Endothelial cell of umbilical vein (primary cell): ENCODE measurements around the gene PPP1R3G. TPM values are rescaled to one million over a fixed set of nuclear protein-coding genes. Genes with fewer than 3 reads are reported as not detected.

Source experiments
- BruUV-seq: library from RNA; stranded (reverse); fragments of 400-500 nt; replicated peaks from 2 replicates; lab custom pipeline; 2021; lab: Mats Ljungman, UMichigan
- CTCF ChIA-PET: fragments of 300-600, 350-600 bp; sonication (Branson Sonifier 250); formaldehyde crosslinking; loops from one replicate; lab custom pipeline; 2021; ENCODE audit warnings: antibody characterized with exemption, inconsistent platforms; lab: Charles Lee
- POLR2A ChIA-PET: fragments of 300-600, 350-600 bp; sonication (Branson Sonifier 250); formaldehyde crosslinking; loops from one replicate; lab custom pipeline; 2021; ENCODE audit warnings: antibody characterized with exemption, inconsistent platforms; lab: Charles Lee
- DNase-seq: peaks from one replicate; pipeline ENCODE4 v3.0.0-alpha.2; 2011; ENCODE audit warnings: low read depth, low spot score
- FAIRE-seq: peaks from 2 replicates; lab custom pipeline; 2011; peaks lifted over from hg19 to GRCh38; lab: Jason Lieb, UNC
- H2AFZ ChIP-seq: 2 replicates; pipeline ENCODE4 v1.6.0; 2012; ENCODE audit warnings: low read depth, low read length, control low read depth, inconsistent platforms
- H3K27ac ChIP-seq: 2 replicates; pipeline ENCODE4 v1.5.1; 2011; ENCODE audit warnings: low read depth, mild to moderate bottlenecking, control low read depth, low read length, moderate library complexity; ENCODE audit not compliant: insufficient read depth
- H3K27me3 ChIP-seq, 2 experiments: 2 replicates each; pipeline versions ENCODE4 v1.6.0 to v1.6.1; 2011; ENCODE audit warnings: low read length in 2 of 2, mixed read lengths in 1 of 2; ENCODE audit not compliant: control insufficient read depth in 2 of 2, insufficient read depth in 2 of 2
- H3K36me3 ChIP-seq, 2 experiments: 2 replicates in 1 of 2; 3 replicates in 1 of 2; pipeline ENCODE4 v1.5.1; 2011; ENCODE audit warnings: low read length in 2 of 2, mild to moderate bottlenecking in 1 of 2, moderate library complexity in 1 of 2; ENCODE audit not compliant: control insufficient read depth in 2 of 2, insufficient read depth in 2 of 2; ENCODE audit errors: extremely low read depth in 1 of 2
- H3K4me1 ChIP-seq: 3 replicates; pipeline ENCODE4 v1.5.1; 2011; ENCODE audit warnings: mild to moderate bottlenecking, low read length; ENCODE audit not compliant: control insufficient read depth, insufficient read depth; ENCODE audit errors: extremely low read depth
- H3K4me2 ChIP-seq: 2 replicates; pipeline ENCODE4 v1.6.1; 2011; ENCODE audit warnings: low read length, control low read depth, mixed read lengths; ENCODE audit not compliant: insufficient read depth
- H3K4me3 ChIP-seq, 3 experiments: fragments of 200-600 bp in 1 of 3; sonication (generic), shearing (Covaris generic) in 1 of 3; replicated peaks in 1 of 3; 2 replicates each; pipeline ENCODE4 v1.5.1; 2011 to 2016; ENCODE audit warnings: control low read depth in 3 of 3, low read length in 3 of 3, mild to moderate bottlenecking in 2 of 3, inconsistent platforms in 1 of 3, low read depth in 1 of 3, moderate library complexity in 1 of 3; ENCODE audit not compliant: insufficient read depth in 1 of 3
- H3K79me2 ChIP-seq: 2 replicates; pipeline ENCODE4 v1.6.0; 2012; ENCODE audit warnings: low read length, inconsistent platforms; ENCODE audit not compliant: control insufficient read depth, insufficient read depth
- H3K9ac ChIP-seq: replicated peaks from 2 replicates; pipeline ENCODE3; 2011; ENCODE audit warnings: low read length, control low read depth; ENCODE audit not compliant: insufficient read depth; ENCODE audit errors: extremely low read depth
- H3K9me1 ChIP-seq: replicated peaks from 3 replicates; pipeline ENCODE4 v1.6.0; 2011; ENCODE audit warnings: mild to moderate bottlenecking, low read length; ENCODE audit not compliant: control insufficient read depth, insufficient read depth; ENCODE audit errors: extremely low read depth
- H3K9me3 ChIP-seq: replicated peaks from 2 replicates; pipeline ENCODE4 v1.5.1; 2012; ENCODE audit warnings: low read length, inconsistent platforms; ENCODE audit not compliant: control insufficient read depth, insufficient read depth
- H4K20me1 ChIP-seq: replicated peaks from 2 replicates; pipeline ENCODE3; 2011; ENCODE audit warnings: mild to moderate bottlenecking, low read length; ENCODE audit not compliant: control insufficient read depth, insufficient read depth; ENCODE audit errors: extremely low read depth
- CTCF ChIP-seq, 2 donors: IDR thresholded peaks; 1 replicate in 1 of 2; 2 replicates in 1 of 2; pipeline ENCODE4 v1.5.1; 2011; ENCODE audit warnings: low read length in 2 of 2, mild to moderate bottlenecking in 2 of 2, moderate library complexity in 2 of 2, control low read depth in 1 of 2, inconsistent platforms in 1 of 2, low read depth in 1 of 2; ENCODE audit not compliant: insufficient read depth in 1 of 2; ENCODE audit errors: extremely low read depth in 1 of 2
- EZH2 ChIP-seq: IDR thresholded peaks from 2 replicates; pipeline ENCODE4 v1.6.1; 2012; ENCODE audit warnings: borderline replicate concordance, low read depth, mild to moderate bottlenecking, moderate library complexity, low read length, inconsistent platforms; ENCODE audit not compliant: severe bottlenecking
- FOS ChIP-seq: IDR thresholded peaks from 2 replicates; pipeline ENCODE4 v1.6.1; 2011; ENCODE audit warnings: mild to moderate bottlenecking, low read length, moderate library complexity, borderline replicate concordance; ENCODE audit not compliant: insufficient read depth
- GATA2 ChIP-seq: IDR thresholded peaks from 2 replicates; pipeline ENCODE4 v1.7.0; 2011; ENCODE audit warnings: low read depth, mild to moderate bottlenecking, moderate library complexity, mixed read lengths, low read length; ENCODE audit not compliant: insufficient read length, insufficient read depth
- JUN ChIP-seq: IDR thresholded peaks from 2 replicates; pipeline ENCODE4 v1.6.1; 2011; ENCODE audit warnings: borderline replicate concordance, low read depth; ENCODE audit not compliant: insufficient read length, insufficient read depth
- MAX ChIP-seq: IDR thresholded peaks from 2 replicates; pipeline ENCODE4 v1.6.1; 2011; ENCODE audit not compliant: insufficient read depth, insufficient read length
- MYC ChIP-seq: IDR thresholded peaks from one replicate; pipeline ENCODE4 v1.6.1; 2011; ENCODE audit warnings: mild to moderate bottlenecking, low read depth, low read length
- POLR2A ChIP-seq: IDR thresholded peaks from 2 replicates; pipeline ENCODE4 v1.6.1; 2012; ENCODE audit warnings: low read depth, mild to moderate bottlenecking, control low read depth, low read length
- POLR2AphosphoS5 ChIP-seq: IDR thresholded peaks from 2 replicates; pipeline ENCODE4 v1.6.1; 2012; ENCODE audit warnings: low read depth, mild to moderate bottlenecking, control low read depth, low read length, moderate library complexity; ENCODE audit not compliant: insufficient read depth
- dilution Hi-C: fragments of 300-500 bp; cut with MboI; formaldehyde crosslinking; loops from one replicate; pipeline ENCODE4 v1.15.0; 2019; ENCODE audit warnings: low sequenced_read_pairs; ENCODE audit not compliant: extremely low pct_ligation_motif_present
- intact Hi-C: fragments of 100-400 bp; cut with micrococcal nuclease; formaldehyde crosslinking; loops from one replicate; pipeline ENCODE4 v1.10.0; 2022
- polyA plus RNA-seq, 4 experiments: library from polyadenylated mRNA; depleted of rRNA in 3 of 4; stranded (reverse) in 3 of 4; unstranded in 1 of 4; fragments of >200 nt; gene quantifications; 2 replicates each; pipeline versions ENCODE4 v1.2.1 to v1.2.3, GENCODE V29; 2011 to 2012; ENCODE audit warnings: missing spikeins in 1 of 4
- total RNA-seq: library from RNA; stranded (reverse); gene quantifications from 2 replicates; pipeline ENCODE4 v1.2.3, GENCODE V29; 2021

The PPP1R3G gene
- total and polyA plus RNA-seq, 2 donors (not counting 3 experiments of a cell fraction or from before 2014, with no cell fraction given) = 0.04 to 0.09 TPM

GRCh38 chr6:5088780-5089179, 3.6 kb downstream of the PPP1R3G start:
- dilution Hi-C loops (no loop called here), intact Hi-C loops (no loop called here)
- Histone ChIP-seq H3K27ac (no peak overlapping the region), H2AFZ (no peak overlapping the region), H3K4me3 (no peak overlapping the region), H3K4me2 (no peak overlapping the region), H3K4me1 (peaks cover 13% of the 10 kb centered on the region), H3K9me3 (no peaks in the 10 kb centered on the region), H3K9me1 (no peaks in the 10 kb centered on the region), H3K27me3 (peaks cover 14 to 19% of the 10 kb centered on the region in 2 experiments), H3K79me2 (no peaks in the 10 kb centered on the region), H4K20me1 (no peaks in the 10 kb centered on the region), H3K36me3 (no peaks in the 10 kb centered on the region), H3K9ac (no peak overlapping the region)
- ChIA-PET CTCF (no interaction called here), POLR2A (no interaction called here)
- FAIRE-seq = no peak
- TF ChIP-seq EZH2 (no peak), POLR2A (no peak), MYC (no peak), CTCF (IDR thresholded peaks at IDR 0.05; ENCODE audit: extremely low read depth in 1 of 2, insufficient read depth in 1 of 2, low read depth in 1 of 2, low read length in 2 of 2) (no peak), FOS (no peak), GATA2 (no peak), POLR2AphosphoS5 (no peak), MAX (no peak), JUN (no peak)
- no TSS peak for BruUV-seq
- DNase-seq = no peak
